H1 (cell line): ENCODE measurements around the gene KIFBP. TPM values are rescaled to one million over a fixed set of nuclear protein-coding genes. Genes with fewer than 3 reads are reported as not detected.

Experiments used
- CTCF ChIA-PET: fragments of 300-600 bp; sonication (Branson Sonifier 250); formaldehyde crosslinking; loops from one replicate; lab custom pipeline; 2021; ENCODE audit not compliant: partially characterized antibody; lab: Charles Lee
- POLR2A ChIA-PET: fragments of 300-600 bp; sonication (Branson Sonifier 250); formaldehyde crosslinking; loops from one replicate; lab custom pipeline; 2021; ENCODE audit warnings: inconsistent platforms; ENCODE audit not compliant: partially characterized antibody; lab: Charles Lee
- DNase-seq, 2 experiments: peaks; one replicate each; pipeline versions ENCODE4 v3.0.0 to v3.0.0-alpha.2; 2010 to 2022; ENCODE audit warnings: low spot score in 2 of 2, low read depth in 1 of 2, mixed read lengths in 1 of 2
- FAIRE-seq: peaks from 2 replicates; lab custom pipeline; 2011; peaks lifted over from hg19 to GRCh38; lab: Jason Lieb, UNC
- H2AFZ ChIP-seq: 2 replicates; pipeline ENCODE4 v1.8.1; 2012; ENCODE audit warnings: low read length, inconsistent platforms
- H2AK5ac ChIP-seq: 2 replicates; pipeline ENCODE4 v1.6.1; 2013; ENCODE audit warnings: low read depth, low read length
- H2BK120ac ChIP-seq: replicated peaks from 2 replicates; pipeline ENCODE3; 2013; ENCODE audit warnings: low read depth, low read length, inconsistent platforms
- H2BK12ac ChIP-seq: 2 replicates; pipeline ENCODE4 v1.6.1; 2013; ENCODE audit warnings: low read depth, low read length
- H2BK15ac ChIP-seq: 2 replicates; pipeline ENCODE4 v1.6.1; 2013; ENCODE audit warnings: low read length
- H2BK20ac ChIP-seq: 2 replicates; pipeline ENCODE4 v1.6.1; 2013; ENCODE audit warnings: low read length
- H2BK5ac ChIP-seq: 2 replicates; pipeline ENCODE4 v1.6.1; 2013; ENCODE audit warnings: low read depth, low read length
- H3K14ac ChIP-seq: 2 replicates; pipeline ENCODE4 v1.6.1; 2013; ENCODE audit warnings: inconsistent platforms; ENCODE audit not compliant: insufficient read length
- H3K18ac ChIP-seq: 2 replicates; pipeline ENCODE4 v1.6.1; 2013; ENCODE audit warnings: low read length; ENCODE audit errors: extremely low read depth
- H3K23ac ChIP-seq: 2 replicates; pipeline ENCODE4 v1.6.1; 2013; ENCODE audit warnings: inconsistent platforms; ENCODE audit not compliant: insufficient read length
- H3K23me2 ChIP-seq: 2 replicates; pipeline ENCODE4 v1.6.1; 2013; ENCODE audit warnings: low read depth, low read length
- H3K27ac ChIP-seq: 2 replicates; pipeline ENCODE4 v1.6.1; 2011; ENCODE audit warnings: low read depth, low read length, inconsistent platforms
- H3K27me3 ChIP-seq, 4 experiments: replicated peaks in 1 of 4; 1 replicate in 1 of 4; 2 replicates in 3 of 4; pipeline versions ENCODE4 v1.6.1 to v1.8.1; 2011 to 2013; ENCODE audit warnings: low read length in 3 of 4, mild to moderate bottlenecking in 3 of 4, inconsistent platforms in 2 of 4, mixed read lengths in 2 of 4, moderate library complexity in 1 of 4; ENCODE audit not compliant: control insufficient read depth in 3 of 4, insufficient read depth in 3 of 4; ENCODE audit errors: extremely low read depth in 1 of 4
- H3K36me3 ChIP-seq, 4 experiments: 2 replicates each; pipeline versions ENCODE4 v1.6.1 to v1.8.1; 2011 to 2013; ENCODE audit warnings: mild to moderate bottlenecking in 4 of 4, low read length in 3 of 4, moderate library complexity in 2 of 4, control low read depth in 1 of 4, inconsistent platforms in 1 of 4; ENCODE audit not compliant: insufficient read depth in 4 of 4, control insufficient read depth in 2 of 4
- H3K4ac ChIP-seq: replicated peaks from 2 replicates; pipeline ENCODE3; 2013; ENCODE audit warnings: low read length, low read depth, mixed read lengths, inconsistent platforms; ENCODE audit not compliant: insufficient read length
- H3K4me1 ChIP-seq, 4 experiments: replicated peaks in 1 of 4; 1 replicate in 1 of 4; 2 replicates in 3 of 4; pipeline versions ENCODE4 v1.6.1 to v1.8.1; 2011 to 2013; ENCODE audit warnings: low read length in 3 of 4, inconsistent platforms in 2 of 4, mixed read lengths in 1 of 4; ENCODE audit not compliant: insufficient read depth in 4 of 4, control insufficient read depth in 3 of 4
- H3K4me2 ChIP-seq, 2 experiments: 2 replicates each; pipeline versions ENCODE4 v1.6.1 to v1.8.1; 2011 to 2013; ENCODE audit warnings: low read depth in 2 of 2, low read length in 2 of 2, control low read depth in 1 of 2, inconsistent platforms in 1 of 2, mild to moderate bottlenecking in 1 of 2; ENCODE audit not compliant: insufficient read depth in 1 of 2
- H3K4me3 ChIP-seq, 4 experiments: fragments of 200-600, 300-600 bp in 1 of 4; sonication (generic), shearing (Covaris generic), sonication (Bioruptor Twin) in 1 of 4; 2 replicates each; pipeline versions ENCODE4 v1.5.1 to v1.8.1; 2011 to 2016; ENCODE audit warnings: low read length in 4 of 4, low read depth in 3 of 4, control low read depth in 2 of 4, inconsistent platforms in 2 of 4, mild to moderate bottlenecking in 2 of 4, mixed read lengths in 1 of 4, moderate library complexity in 1 of 4; ENCODE audit not compliant: insufficient read depth in 2 of 4; ENCODE audit errors: extremely low read depth in 1 of 4
- H3K56ac ChIP-seq: replicated peaks from 2 replicates; pipeline ENCODE3; 2013; ENCODE audit warnings: low read depth, mild to moderate bottlenecking, mixed read lengths, low read length, inconsistent platforms; ENCODE audit not compliant: insufficient read length
- H3K79me1 ChIP-seq: 2 replicates; pipeline ENCODE4 v1.6.1; 2013; ENCODE audit warnings: low read depth, low read length, control low read depth
- H3K79me2 ChIP-seq, 2 experiments: 2 replicates each; pipeline versions ENCODE4 v1.6.1 to v1.8.1; 2012 to 2013; ENCODE audit warnings: low read length in 2 of 2, mild to moderate bottlenecking in 2 of 2, inconsistent platforms in 1 of 2; ENCODE audit not compliant: insufficient read depth in 2 of 2, control insufficient read depth in 1 of 2
- H3K9ac ChIP-seq, 4 experiments: replicated peaks in 1 of 4; 1 replicate in 1 of 4; 2 replicates in 3 of 4; pipeline versions ENCODE4 v1.6.1 to v1.8.1; 2011 to 2013; ENCODE audit warnings: low read depth in 3 of 4, low read length in 3 of 4, control low read depth in 2 of 4, mild to moderate bottlenecking in 2 of 4, moderate library complexity in 2 of 4, inconsistent platforms in 1 of 4; ENCODE audit errors: extremely low read depth in 1 of 4
- H3K9me3 ChIP-seq, 2 experiments: 2 replicates each; pipeline versions ENCODE4 v1.6.1 to v1.8.1; 2012 to 2013; ENCODE audit warnings: mild to moderate bottlenecking in 2 of 2, moderate library complexity in 2 of 2, control low read depth in 1 of 2, inconsistent platforms in 1 of 2, low read depth in 1 of 2, low read length in 1 of 2, mixed read lengths in 1 of 2; ENCODE audit not compliant: insufficient read depth in 2 of 2
- H4K20me1 ChIP-seq, 2 experiments: replicated peaks in 1 of 2; 2 replicates each; pipeline versions ENCODE3 to v1.8.1; 2011 to 2013; ENCODE audit warnings: inconsistent platforms in 2 of 2, low read length in 2 of 2, mild to moderate bottlenecking in 1 of 2; ENCODE audit not compliant: insufficient read depth in 2 of 2, control insufficient read depth in 1 of 2
- H4K5ac ChIP-seq: 2 replicates; pipeline ENCODE4 v1.6.1; 2013; ENCODE audit warnings: low read length, low read depth, mixed read lengths, inconsistent platforms; ENCODE audit not compliant: insufficient read length
- H4K8ac ChIP-seq: 2 replicates; pipeline ENCODE4 v1.8.0; 2013; ENCODE audit warnings: mild to moderate bottlenecking, moderate library complexity, low read length, inconsistent platforms; ENCODE audit not compliant: insufficient read depth; ENCODE audit errors: extremely low read depth
- H4K91ac ChIP-seq: replicated peaks from 2 replicates; pipeline ENCODE3; 2013; ENCODE audit warnings: low read length, mixed read lengths, inconsistent platforms; ENCODE audit not compliant: insufficient read length
- FOSL1 ChIP-seq: IDR thresholded peaks from 2 replicates; pipeline ENCODE4 v1.6.1; 2011; ENCODE audit warnings: mild to moderate bottlenecking, low read depth, low read length, moderate library complexity; ENCODE audit not compliant: insufficient read depth
- KDM4A ChIP-seq: IDR thresholded peaks from one replicate; pipeline ENCODE4 v1.7.1; 2012; ENCODE audit warnings: low read depth, mild to moderate bottlenecking, moderate library complexity, low read length, inconsistent platforms; ENCODE audit not compliant: severe bottlenecking
- SIRT6 ChIP-seq: IDR thresholded peaks from one replicate; pipeline ENCODE4 v1.7.1; 2012; ENCODE audit warnings: low read length, inconsistent platforms
- SRF ChIP-seq: IDR thresholded peaks from 2 replicates; pipeline ENCODE4 v1.6.1; 2011; ENCODE audit warnings: mild to moderate bottlenecking, low read depth, low read length, moderate library complexity
- WGBS, 2 experiments: shearing (Covaris generic) in 1 of 2; methylation state at CpG; one replicate each; pipeline versions ENCODE4 v1.1.6 to v1.1.7; 2013 to 2015; ENCODE audit warnings: low lambda C conversion rate in 2 of 2, mixed read lengths in 2 of 2, inconsistent platforms in 1 of 2, low coverage in 1 of 2, missing lambda C conversion rate in 1 of 2; ENCODE audit not compliant: insufficient replicate concordance in 2 of 2, insufficient coverage in 1 of 2, insufficient read length in 1 of 2; ENCODE audit errors: extremely low coverage in 1 of 2, missing lambda C conversion rate in 1 of 2; 5-methylcytosine and 5-hydroxymethylcytosine counted together
- polyA plus RNA-seq, 7 experiments: library from polyadenylated mRNA; depleted of rRNA in 3 of 7; stranded (reverse) in 5 of 7; unstranded in 2 of 7; fragments of >200 nt in 5 of 7; fragments of 200-250 nt in 2 of 7; gene quantifications; 1 replicate in 5 of 7; 2 replicates in 1 of 7; 4 replicates in 1 of 7; pipeline versions ENCODE4 v1.2.1 to v1.2.3, GENCODE V29; 2011 to 2013; ENCODE audit warnings: missing spikeins in 2 of 7, mixed read lengths in 2 of 7
- total RNA-seq: library from RNA; stranded (reverse); fragmentation: NEBNext Ultra II Directional; extraction: Animal tissue kit (Norgen Biotek cat#: 25700); gene quantifications from 2 replicates; pipeline ENCODE4 v1.2.1, GENCODE V29; 2021
- TF ChIP-seq, protein P1 (sequence below): IDR thresholded peaks from 2 replicates; pipeline ENCODE4 v1.6.1; 2011; ENCODE audit warnings: low read length, improper control_type of control experiment

KIFBP gene
- total and polyA plus RNA-seq, 2 of the 8 experiments (the other 6 are each of a cell fraction or from before 2014, with no cell fraction given) = 17.3 to 34.6 TPM

DNA sequence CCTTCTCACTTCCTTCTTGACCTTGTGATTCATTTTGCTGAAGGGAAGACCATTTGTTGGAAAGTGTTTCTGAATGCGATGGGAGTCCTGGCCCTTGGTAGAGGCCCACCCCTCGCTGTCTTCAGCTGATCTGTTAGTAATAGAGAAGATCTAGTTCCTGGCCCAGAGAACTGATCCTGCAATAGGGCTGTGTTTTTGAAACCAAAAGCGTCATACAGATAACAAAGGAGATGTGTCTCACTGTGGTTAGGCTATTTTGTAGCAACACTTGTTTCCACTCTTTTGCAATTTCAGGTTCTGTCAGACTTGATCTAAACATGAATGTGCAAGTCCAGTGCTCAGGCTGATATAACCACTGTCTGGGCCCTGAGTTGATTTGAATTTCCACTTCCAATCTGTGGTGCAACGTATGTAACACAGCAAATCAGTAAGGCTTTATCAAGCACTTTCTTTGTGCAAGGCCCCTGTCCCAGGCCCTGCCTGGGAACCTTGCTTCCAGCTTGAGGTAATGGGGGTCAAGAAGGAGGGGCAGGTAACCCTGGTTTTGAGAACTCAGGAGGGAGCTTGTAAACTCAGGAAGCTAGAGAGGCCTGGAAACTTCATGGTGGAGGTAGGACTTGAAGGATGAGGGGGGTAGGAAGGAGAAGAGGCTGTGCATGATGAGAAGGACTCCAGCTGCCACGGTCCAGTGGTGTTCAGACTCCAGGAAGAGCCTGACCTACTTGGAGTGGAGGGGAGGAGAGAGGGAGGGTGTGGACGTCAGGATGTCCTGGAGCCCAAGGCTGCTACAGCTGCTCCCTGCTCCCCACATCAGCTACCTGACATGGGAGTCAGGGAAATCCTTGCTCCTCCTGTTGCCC, 57.1 kb downstream of the KIFBP start:
- POLR2A ChIA-PET = interaction anchor here (0.9 kb wide), 1 partner anchor 11 kb away, joined by 3 read pairs; no protein-coding TSS in a partner anchor
- Histone ChIP-seq H3K79me1 (no peaks in the 10 kb centered on the region), H2BK5ac (no peak overlapping the region), H2BK12ac (no peak overlapping the region), H3K4ac (no peak overlapping the region), H4K20me1 (no peaks in the 10 kb centered on the region), H3K23ac (no peak overlapping the region), H2BK20ac (no peak overlapping the region), H3K56ac (no peak overlapping the region), H2AFZ (no peak overlapping the region; the same call in 1 of the 2 replicates), H2BK15ac (no peak overlapping the region), H4K8ac (no peak overlapping the region; the same call in 1 of the 2 replicates), H3K23me2 (no peaks in the 10 kb centered on the region; the same call in 1 of the 2 replicates), H3K9ac (no peak overlapping the region), H2AK5ac (no peak overlapping the region), H3K4me2 (no peak overlapping the region), H3K14ac (no peak overlapping the region), H4K91ac (no peak overlapping the region), H3K27ac (no peak overlapping the region), H2BK120ac (no peak overlapping the region), H3K4me1 (no peaks in the 10 kb centered on the region), H3K36me3 (no peaks in the 10 kb centered on the region), H3K27me3 (no peaks in the 10 kb centered on the region), H3K4me3 (no peak overlapping the region), H3K79me2 (no peaks in the 10 kb centered on the region), H4K5ac (no peak overlapping the region), H3K18ac (no peak overlapping the region), H3K9me3 (no peaks in the 10 kb centered on the region)
- FAIRE-seq (no peak), DNase-seq (no peak)
- TF ChIP-seq, protein P1, sequence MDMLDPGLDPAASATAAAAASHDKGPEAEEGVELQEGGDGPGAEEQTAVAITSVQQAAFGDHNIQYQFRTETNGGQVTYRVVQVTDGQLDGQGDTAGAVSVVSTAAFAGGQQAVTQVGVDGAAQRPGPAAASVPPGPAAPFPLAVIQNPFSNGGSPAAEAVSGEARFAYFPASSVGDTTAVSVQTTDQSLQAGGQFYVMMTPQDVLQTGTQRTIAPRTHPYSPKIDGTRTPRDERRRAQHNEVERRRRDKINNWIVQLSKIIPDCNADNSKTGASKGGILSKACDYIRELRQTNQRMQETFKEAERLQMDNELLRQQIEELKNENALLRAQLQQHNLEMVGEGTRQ = no peak
- TF ChIP-seq KDM4A (no peak), SIRT6 (no peak), FOSL1 (no peak), SRF (no peak)
- CTCF ChIA-PET = interaction anchor here (0.6 to 2.1 kb wide), 3 partner anchors 40 to 183 kb away, joined by 3 to 5 read pairs (median 3); no protein-coding TSS in a partner anchor
- 78% methylated on average over 6 of the region's 6 CpGs; no CpG with 5 or more reads in 1 of the 2 experiments for WGBS, 2 experiments
